Vagina (tissue), 2 donors: ENCODE results near the gene UMODL1.

Source experiments
- CTCF ChIP-seq, 3 experiments: fragments of 450-650 bp in 2 of 3; fragments of 200-600 bp in 1 of 3; sonication (generic) in 1 of 3; IDR thresholded peaks; one replicate each; pipeline ENCODE4 v1.5.1; 2017 to 2019; ENCODE audit warnings: antibody characterized with exemption in 3 of 3, mild to moderate bottlenecking in 2 of 3, moderate library complexity in 2 of 3
- POLR2A ChIP-seq, 2 donors: fragments of 450-650 bp; IDR thresholded peaks; one replicate each; pipeline ENCODE4 v1.6.1; 2017; ENCODE audit warnings: antibody characterized with exemption in 2 of 2, mild to moderate bottlenecking in 2 of 2, moderate library complexity in 2 of 2
- POLR2AphosphoS5 ChIP-seq, 2 donors: sonication (generic); formaldehyde crosslinking; IDR thresholded peaks; one replicate each; pipeline ENCODE4 v1.9.0; 2017; ENCODE audit warnings: antibody characterized with exemption in 2 of 2, mild to moderate bottlenecking in 2 of 2, low read depth in 1 of 2; ENCODE audit not compliant: insufficient read depth in 1 of 2

- no peak for TF ChIP-seq CTCF (IDR thresholded peaks at IDR 0.05)
- TF ChIP-seq POLR2A (IDR thresholded peaks at IDR 0.05): no peak
- TF ChIP-seq POLR2AphosphoS5 (IDR thresholded peaks at IDR 0.05; ENCODE audit: insufficient read depth in 1 of 2, low read depth in 1 of 2): no peak
Observed at GRCh38 chr21:42156690-42157605, 85.8 kb downstream of the UMODL1 start.
